Stomach smooth muscle (tissue), 2 donors: Measurements from ENCODE around the gene PLCB2.

Source experiments
- H3K27ac ChIP-seq: one replicate; pipeline ENCODE4 v1.7.0; 2013; ENCODE audit warnings: mild to moderate bottlenecking, low read length, inconsistent platforms
- H3K27me3 ChIP-seq, 2 donors: one replicate each; pipeline ENCODE4 v1.7.0; 2013; ENCODE audit warnings: low read length in 2 of 2; ENCODE audit not compliant: insufficient read depth in 2 of 2, control insufficient read depth in 1 of 2
- H3K36me3 ChIP-seq, 2 donors: one replicate each; pipeline ENCODE4 v1.7.0; 2013; ENCODE audit warnings: low read length in 2 of 2; ENCODE audit not compliant: control insufficient read depth in 2 of 2, insufficient read depth in 2 of 2
- H3K4me1 ChIP-seq: one replicate; pipeline ENCODE4 v1.7.0; 2013; ENCODE audit warnings: low read length; ENCODE audit not compliant: control insufficient read depth, insufficient read depth
- H3K4me3 ChIP-seq, 2 donors: one replicate each; pipeline ENCODE4 v1.7.0; 2013; ENCODE audit warnings: low read length in 2 of 2
- H3K9ac ChIP-seq, 2 donors: one replicate each; pipeline ENCODE4 v1.7.0; 2013; ENCODE audit warnings: low read length in 2 of 2, mild to moderate bottlenecking in 1 of 2
- H3K9me3 ChIP-seq, 2 donors: one replicate each; pipeline ENCODE4 v1.7.0; 2013; ENCODE audit warnings: low read length in 2 of 2; ENCODE audit not compliant: control insufficient read depth in 2 of 2
- donor health status: healthy.
- donor health status: Pancreatic carcinoma.

Gene PLCB2

DNA sequence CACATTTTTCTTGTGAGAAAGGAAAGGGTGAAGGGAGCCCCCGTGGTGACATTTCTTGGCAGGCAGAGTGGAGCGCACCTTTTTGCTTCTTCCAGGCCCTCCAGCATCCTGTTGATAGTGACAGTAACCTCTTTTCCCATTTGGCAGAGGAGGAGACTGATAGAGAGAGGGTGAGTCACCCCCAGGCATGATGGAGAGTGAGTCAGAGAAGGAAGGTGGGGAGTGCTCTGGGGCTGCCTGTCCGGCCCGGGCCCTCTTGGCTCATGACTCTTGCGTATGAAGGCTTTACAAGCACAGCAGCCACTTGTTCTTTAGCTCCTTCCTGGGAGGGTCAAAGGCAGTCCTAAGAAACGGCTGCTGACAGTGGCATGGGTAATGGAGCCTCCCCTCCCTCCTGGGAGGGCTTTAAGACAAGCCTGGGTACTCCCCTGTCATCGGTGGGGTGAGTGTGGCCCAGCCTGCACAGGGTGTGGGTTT, 40.9 kb downstream of the PLCB2 start:
- Histone ChIP-seq H3K27ac (no peak overlapping the region), H3K4me3 (no peak overlapping the region), H3K9ac (no peak overlapping the region), H3K36me3 (no peaks in the 10 kb centered on the region), H3K4me1 (peaks cover 4% of the 10 kb centered on the region), H3K9me3 (no peaks in the 10 kb centered on the region), H3K27me3 (no peaks in the 10 kb centered on the region)

DNA sequence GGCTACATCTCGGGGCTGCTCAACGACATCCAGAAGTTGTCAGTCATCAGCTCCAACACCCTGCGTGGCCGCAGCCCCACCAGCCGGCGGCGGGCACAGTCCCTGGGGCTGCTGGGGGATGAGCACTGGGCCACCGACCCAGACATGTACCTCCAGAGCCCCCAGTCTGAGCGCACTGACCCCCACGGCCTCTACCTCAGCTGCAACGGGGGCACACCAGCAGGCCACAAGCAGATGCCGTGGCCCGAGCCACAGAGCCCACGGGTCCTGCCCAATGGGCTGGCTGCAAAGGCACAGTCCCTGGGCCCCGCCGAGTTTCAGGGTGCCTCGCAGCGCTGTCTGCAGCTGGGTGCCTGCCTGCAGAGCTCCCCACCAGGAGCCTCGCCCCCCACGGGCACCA, 41.9 kb downstream of the PLCB2 start:
- Histone ChIP-seq H3K27ac (no peak overlapping the region), H3K36me3 (no peaks in the 10 kb centered on the region), H3K27me3 (no peaks in the 10 kb centered on the region), H3K4me1 (peaks cover 4% of the 10 kb centered on the region), H3K9ac (no peak overlapping the region), H3K4me3 (no peak overlapping the region), H3K9me3 (no peaks in the 10 kb centered on the region)

DNA sequence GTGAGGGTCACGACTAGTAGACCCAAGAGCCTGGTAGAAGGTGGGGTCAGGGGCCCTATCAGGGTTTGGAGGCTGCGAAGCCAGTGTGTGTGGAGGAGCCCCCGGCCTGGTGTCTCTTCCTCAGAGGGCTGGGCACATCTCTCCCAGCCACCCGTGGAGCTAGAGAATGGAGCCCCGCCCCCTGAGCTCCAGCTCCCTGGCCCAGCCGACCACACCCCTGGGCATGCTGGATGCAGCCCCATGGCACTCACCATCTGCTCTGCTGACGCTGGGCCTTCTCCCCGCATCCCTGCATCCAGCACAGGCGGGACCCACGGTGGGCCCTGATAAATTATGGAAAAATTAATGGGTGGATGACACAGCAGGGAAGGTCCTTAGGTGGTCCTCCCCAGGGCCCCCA, 42.4 kb downstream of the PLCB2 start:
- H3K4me3 ChIP-seq, result no peak overlapping the region
- H3K36me3 ChIP-seq, result no peaks in the 10 kb centered on the region
- H3K4me1 ChIP-seq, result peaks cover 4% of the 10 kb centered on the region
- H3K9ac ChIP-seq, result no peak overlapping the region
- no peak overlapping the region for H3K27ac ChIP-seq
- H3K27me3 ChIP-seq, result no peaks in the 10 kb centered on the region
- no peaks in the 10 kb centered on the region for H3K9me3 ChIP-seq

DNA sequence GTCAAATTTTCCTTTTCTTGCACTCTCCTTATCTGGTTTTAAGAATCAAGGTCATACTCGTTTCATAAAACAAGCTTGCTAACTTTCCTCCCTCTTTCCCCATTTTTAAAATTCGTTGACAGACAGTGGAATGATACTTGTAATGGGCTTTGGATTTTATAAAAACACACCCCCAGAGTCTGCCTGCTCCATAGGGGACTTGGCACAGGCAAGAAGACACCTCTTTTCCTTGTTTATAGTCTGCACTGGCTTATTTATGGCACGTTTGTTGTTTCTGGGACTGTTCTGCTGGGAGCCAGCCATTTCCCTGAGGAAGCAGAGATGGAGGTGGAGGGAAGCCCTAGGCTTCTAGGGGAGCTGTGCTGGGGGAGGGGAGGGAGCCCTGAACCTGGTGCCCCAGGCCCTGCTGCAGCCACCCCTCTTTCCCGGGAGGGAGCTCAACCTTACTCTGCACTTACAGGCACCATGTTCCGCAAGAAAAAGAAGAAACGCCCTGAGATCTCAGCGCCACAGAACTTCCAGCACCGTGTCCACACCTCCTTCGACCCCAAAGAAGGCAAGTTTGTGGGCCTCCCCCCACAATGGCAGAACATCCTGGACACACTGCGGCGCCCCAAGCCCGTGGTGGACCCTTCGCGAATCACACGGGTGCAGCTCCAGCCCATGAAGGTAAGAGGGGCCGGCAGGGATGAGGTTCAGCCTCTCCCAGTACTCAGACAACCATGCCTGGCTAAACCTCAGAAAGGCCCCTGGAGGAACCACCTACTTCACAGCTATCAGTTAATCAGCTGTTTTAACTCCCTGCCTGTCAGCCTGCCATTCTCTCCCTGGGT, 43.2 kb downstream of the PLCB2 start:
- H3K9ac ChIP-seq, result no peak overlapping the region
- no peaks in the 10 kb centered on the region for H3K9me3 ChIP-seq
- no peaks in the 10 kb centered on the region for H3K36me3 ChIP-seq
- H3K27ac ChIP-seq, result no peak overlapping the region
- H3K4me3 ChIP-seq, result no peak overlapping the region
- no peaks in the 10 kb centered on the region for H3K27me3 ChIP-seq
- peaks cover 4% of the 10 kb centered on the region for H3K4me1 ChIP-seq

DNA sequence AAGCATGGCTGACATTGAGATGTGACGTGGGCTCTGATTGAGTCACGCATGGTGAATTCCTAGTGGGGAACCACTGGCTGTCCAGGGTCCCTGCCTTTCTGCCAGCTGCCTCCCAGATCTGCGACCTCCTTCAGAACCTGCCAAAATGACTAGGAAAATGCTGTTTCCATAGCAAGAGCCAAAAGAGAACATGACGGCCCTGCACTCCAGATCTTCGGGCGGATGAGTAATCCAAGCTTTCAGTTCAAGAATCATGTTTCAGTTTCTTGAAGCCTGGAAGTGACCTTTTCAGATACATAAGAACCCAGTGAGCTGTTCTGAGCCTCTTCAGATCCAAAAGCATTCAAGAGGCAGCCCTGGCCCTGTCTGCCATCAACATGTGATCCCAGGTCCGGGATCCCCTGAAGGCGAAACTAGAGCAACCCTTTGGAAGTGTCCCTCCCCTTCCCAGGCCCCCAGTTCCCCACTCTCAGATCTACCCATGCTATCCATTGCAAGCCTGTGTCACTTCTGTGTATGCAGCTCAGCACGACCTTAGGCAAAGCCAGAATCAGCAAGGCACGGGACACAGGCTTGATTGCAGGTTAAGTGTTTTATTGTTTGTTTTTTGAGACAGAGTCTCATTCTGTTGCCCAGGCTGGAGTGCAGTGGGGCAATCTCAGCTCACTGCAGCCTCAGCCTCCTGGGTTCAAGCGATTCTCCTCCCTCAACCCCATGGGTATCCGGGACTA, 44.5 kb downstream of the PLCB2 start:
- Histone ChIP-seq H3K9me3 (no peaks in the 10 kb centered on the region), H3K4me3 (no peak overlapping the region), H3K36me3 (no peaks in the 10 kb centered on the region), H3K9ac (no peak overlapping the region), H3K4me1 (peaks cover 4% of the 10 kb centered on the region), H3K27me3 (peaks cover 2 to 3% of the 10 kb centered on the region in 2 donors), H3K27ac (no peak overlapping the region)

DNA sequence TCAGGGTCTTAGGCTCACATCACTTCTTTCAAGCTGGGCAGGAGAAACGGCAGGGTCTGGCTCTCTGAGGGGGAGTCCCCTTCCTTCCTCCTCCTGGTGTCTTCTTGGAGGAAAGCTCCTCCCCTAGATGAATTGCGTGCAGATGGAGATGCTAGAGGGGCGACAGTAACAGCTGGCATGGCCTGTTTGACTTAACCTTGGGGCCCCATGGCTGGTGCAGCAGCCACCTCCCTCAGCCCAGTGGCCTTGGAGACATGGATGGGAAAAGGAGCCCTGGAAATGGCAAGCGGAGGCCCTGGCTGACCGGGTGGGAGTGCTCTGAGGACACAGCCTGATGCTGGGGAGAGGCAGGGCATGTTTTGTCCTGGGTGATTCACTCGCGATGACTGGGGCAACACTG, 48.7 kb downstream of the PLCB2 start:
- Histone ChIP-seq H3K9me3 (no peaks in the 10 kb centered on the region), H3K4me1 (no peaks in the 10 kb centered on the region), H3K27me3 (peaks cover 4 to 6% of the 10 kb centered on the region in 2 donors), H3K27ac (no peak overlapping the region), H3K9ac (no peak overlapping the region), H3K36me3 (no peaks in the 10 kb centered on the region), H3K4me3 (no peak overlapping the region)

DNA sequence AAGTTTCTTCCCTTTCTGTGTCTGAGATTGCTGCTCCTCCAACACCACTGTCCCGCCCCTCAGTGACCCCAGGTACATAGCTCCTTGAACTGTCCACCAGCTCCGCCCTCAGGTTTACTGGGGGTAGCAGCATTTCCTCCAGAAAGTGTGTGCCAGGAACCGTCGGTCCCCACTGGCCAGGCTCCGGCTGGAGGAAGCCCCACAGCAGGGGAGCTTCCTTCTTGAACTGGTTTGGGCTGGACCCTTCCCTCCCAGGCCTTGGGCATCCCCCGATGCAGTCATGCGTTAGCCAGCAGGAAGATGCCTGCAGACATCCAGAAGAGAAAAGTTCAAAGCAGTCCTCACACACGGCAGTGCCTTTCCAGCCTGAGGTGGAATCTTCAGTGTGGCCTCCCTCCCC, 49.2 kb downstream of the PLCB2 start:
- H3K27me3 ChIP-seq, result peaks cover 4 to 6% of the 10 kb centered on the region in 2 donors
- H3K27ac ChIP-seq, result no peak overlapping the region
- H3K4me3 ChIP-seq, result no peak overlapping the region
- no peaks in the 10 kb centered on the region for H3K36me3 ChIP-seq
- H3K9me3 ChIP-seq, result no peaks in the 10 kb centered on the region
- peaks cover 1% of the 10 kb centered on the region for H3K4me1 ChIP-seq
- no peak overlapping the region for H3K9ac ChIP-seq

DNA sequence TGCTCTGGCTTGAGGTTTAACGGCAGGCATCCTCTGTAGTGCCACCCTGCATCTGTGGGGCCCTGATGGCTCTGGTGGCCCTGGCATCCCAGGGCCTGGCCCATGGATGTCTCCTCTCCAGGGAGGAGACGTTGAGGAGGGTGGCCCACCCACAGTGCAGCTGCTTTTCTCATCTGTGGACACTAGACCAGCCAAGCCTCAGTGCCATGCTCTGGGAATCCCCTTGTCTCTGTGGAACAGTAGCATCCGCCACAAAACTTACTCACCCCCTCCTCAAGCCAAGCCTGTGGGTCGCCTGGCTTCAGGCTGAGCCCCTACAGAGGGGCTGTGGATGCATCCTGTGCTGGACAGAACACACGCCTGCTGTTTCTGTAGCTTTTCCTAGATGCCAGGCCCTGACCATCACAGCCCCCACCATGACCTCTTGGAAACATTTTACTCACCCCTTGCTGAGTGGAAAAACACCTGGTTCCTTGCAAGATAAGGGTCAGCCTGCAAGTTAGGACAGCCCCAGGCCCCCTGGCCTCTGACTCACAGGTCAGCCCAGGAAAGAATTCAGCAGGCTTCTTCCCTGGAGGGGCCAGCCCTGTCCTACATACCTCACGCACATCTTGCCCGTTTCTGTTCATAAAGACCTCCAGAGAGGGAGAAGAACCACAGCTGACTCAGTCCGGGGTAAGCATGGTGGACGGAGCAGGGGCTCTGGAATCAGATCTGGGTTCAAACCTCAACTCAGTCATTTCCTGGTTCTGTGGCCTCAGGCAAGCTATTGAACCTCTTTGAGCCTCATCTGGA, 49.9 kb downstream of the PLCB2 start:
- Histone ChIP-seq H3K9ac (no peak overlapping the region), H3K4me1 (peaks cover 8% of the 10 kb centered on the region), H3K36me3 (no peaks in the 10 kb centered on the region), H3K4me3 (no peak overlapping the region), H3K27ac (no peak overlapping the region), H3K27me3 (peaks cover 6 to 10% of the 10 kb centered on the region in 2 donors), H3K9me3 (no peaks in the 10 kb centered on the region)

DNA sequence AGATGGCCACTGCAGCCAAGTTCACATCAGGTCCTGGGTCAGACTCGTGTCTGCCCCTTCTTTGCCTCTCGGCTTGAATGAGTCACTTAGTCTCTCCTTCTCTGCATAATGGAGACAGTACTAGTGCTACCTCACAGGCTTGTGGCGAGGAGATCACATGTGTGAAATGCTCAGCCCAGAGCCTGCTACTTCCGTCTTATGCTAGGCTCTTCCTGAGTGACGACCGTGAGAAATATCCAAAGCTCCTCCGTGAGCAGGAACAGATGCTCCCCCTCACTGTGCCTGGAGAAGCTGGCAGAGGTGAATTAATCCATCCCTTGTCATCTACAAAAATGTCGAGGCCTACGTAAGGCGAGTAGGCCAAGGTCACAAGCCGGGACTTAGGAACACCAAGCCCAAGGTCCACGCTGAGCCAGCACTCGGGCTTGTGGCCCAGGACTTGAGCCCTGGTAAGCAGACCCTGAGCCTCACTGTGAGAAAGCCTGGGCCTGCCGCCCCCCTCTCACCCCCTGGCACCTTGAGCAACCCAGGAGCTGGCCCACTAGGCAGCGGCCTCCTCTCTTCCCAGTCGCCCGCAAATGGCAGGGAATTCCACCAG, 51.0 kb downstream of the PLCB2 start:
- H3K27me3 ChIP-seq, result peaks cover 6 to 10% of the 10 kb centered on the region in 2 donors
- no peak overlapping the region for H3K9ac ChIP-seq
- no peak overlapping the region for H3K27ac ChIP-seq
- peaks cover 12% of the 10 kb centered on the region for H3K4me1 ChIP-seq
- no peaks in the 10 kb centered on the region for H3K9me3 ChIP-seq
- no peak overlapping the region for H3K4me3 ChIP-seq
- no peaks in the 10 kb centered on the region for H3K36me3 ChIP-seq

DNA sequence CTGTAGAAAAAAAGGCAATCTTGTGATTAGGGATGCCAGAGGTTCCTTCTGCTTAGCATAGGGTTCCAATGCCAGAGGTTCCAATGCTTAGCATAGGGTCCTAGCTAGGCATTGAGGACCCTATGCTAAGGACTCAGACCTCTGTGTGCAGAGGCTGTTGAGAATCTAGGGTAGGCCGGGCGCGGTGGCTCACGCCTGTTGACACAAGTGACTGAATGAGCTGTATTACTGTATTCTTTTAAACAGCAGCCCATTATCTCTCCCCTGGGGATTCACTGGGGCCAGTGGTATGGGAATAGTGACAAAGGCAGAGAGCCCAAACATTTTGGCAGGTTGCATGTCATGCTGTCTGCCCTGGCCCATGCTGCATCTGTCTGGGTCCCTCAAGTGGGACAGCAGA, 52.7 kb downstream of the PLCB2 start:
- Histone ChIP-seq H3K9me3 (no peaks in the 10 kb centered on the region), H3K4me1 (peaks cover 12% of the 10 kb centered on the region), H3K4me3 (no peak overlapping the region), H3K36me3 (no peaks in the 10 kb centered on the region), H3K27ac (no peak overlapping the region), H3K9ac (no peak overlapping the region), H3K27me3 (peaks cover 6 to 10% of the 10 kb centered on the region in 2 donors)
